ENCODE measurements around the gene FAM162A.
"Not testable (repeated sequence)": the region's sequence is repeated elsewhere in the genome, so short reads cannot be mapped to it uniquely, and the experiment has no call there.

The FAM162A gene

GRCh38 chr3:122383771-122384697, at the start of gene FAM162A:
TSS of gene FAM162A (plus strand) at chr3:122384182. CDS start at chr3:122384266, 84 bp downstream.
- DNase-seq (ENCODE audit: low read depth in 2 of 3, low spot score in 1 of 3): peak; percentile 88 to 94 (median 88)

GRCh38 chr3:122342803-122343202, 41.2 kb upstream of the FAM162A start:
- no peak for DNase-seq (ENCODE audit: low read depth in 2 of 3, low spot score in 1 of 3)

GRCh38 chr3:122343654-122344053, 40.3 kb upstream of the FAM162A start:
- no peak for DNase-seq (ENCODE audit: low read depth in 2 of 3, low spot score in 1 of 3)

GRCh38 chr3:122349171-122349570, 34.8 kb upstream of the FAM162A start:
- no peak for DNase-seq (ENCODE audit: low read depth in 2 of 3, low spot score in 1 of 3)

- no peak for DNase-seq (ENCODE audit: low read depth in 2 of 3, low spot score in 1 of 3)
Observed at GRCh38 chr3:122350814-122351418, 33.1 kb upstream of the FAM162A start.

- no peak for DNase-seq (ENCODE audit: low read depth in 2 of 3, low spot score in 1 of 3)
Observed at GRCh38 chr3:122351612-122352011, 32.4 kb upstream of the FAM162A start.

GRCh38 chr3:122353215-122353614, 30.8 kb upstream of the FAM162A start:
- no peak for DNase-seq (ENCODE audit: low read depth in 2 of 3, low spot score in 1 of 3)

- no peak for DNase-seq (ENCODE audit: low read depth in 2 of 3, low spot score in 1 of 3)
Observed at GRCh38 chr3:122353893-122354401, 30.0 kb upstream of the FAM162A start.

- no peak for DNase-seq (ENCODE audit: low read depth in 2 of 3, low spot score in 1 of 3)
Observed at GRCh38 chr3:122355612-122356011, 28.4 kb upstream of the FAM162A start.

GRCh38 chr3:122356402-122356801, 27.6 kb upstream of the FAM162A start:
- DNase-seq (ENCODE audit: low read depth in 2 of 3, low spot score in 1 of 3): peak in 1 of 3 donors; percentile 5

GRCh38 chr3:122357828-122358702, 25.9 kb upstream of the FAM162A start:
- DNase-seq (ENCODE audit: low read depth in 2 of 3, low spot score in 1 of 3): no peak

GRCh38 chr3:122358703-122359032, 25.3 kb upstream of the FAM162A start:
- no peak for DNase-seq (ENCODE audit: low read depth in 2 of 3, low spot score in 1 of 3)

GRCh38 chr3:122362026-122362425, 22.0 kb upstream of the FAM162A start:
- no peak for DNase-seq (ENCODE audit: low read depth in 2 of 3, low spot score in 1 of 3)

GRCh38 chr3:122364490-122364889, 19.5 kb upstream of the FAM162A start:
- DNase-seq (ENCODE audit: low read depth in 2 of 3, low spot score in 1 of 3): no peak

GRCh38 chr3:122365073-122365472, 18.9 kb upstream of the FAM162A start:
- DNase-seq (ENCODE audit: low read depth in 2 of 3, low spot score in 1 of 3): no peak

GRCh38 chr3:122365582-122366378, 18.2 kb upstream of the FAM162A start:
- DNase-seq (ENCODE audit: low read depth in 2 of 3, low spot score in 1 of 3): not testable (repeated sequence)

GRCh38 chr3:122366379-122366749, 17.6 kb upstream of the FAM162A start:
- DNase-seq (ENCODE audit: low read depth in 2 of 3, low spot score in 1 of 3): no peak

- DNase-seq (ENCODE audit: low read depth in 2 of 3, low spot score in 1 of 3): no peak
Observed at GRCh38 chr3:122374034-122374433, 9.9 kb upstream of the FAM162A start.

GRCh38 chr3:122377975-122378374, 6.0 kb upstream of the FAM162A start:
- DNase-seq (ENCODE audit: low read depth in 2 of 3, low spot score in 1 of 3): no peak

GRCh38 chr3:122382888-122383666, 905 bp upstream of the FAM162A start, which contains the start of gene MIX23:
TSS of gene MIX23 (minus strand) at chr3:122383231. CDS start at chr3:122383224, 7 bp downstream.
- DNase-seq (ENCODE audit: low read depth in 2 of 3, low spot score in 1 of 3): peak; percentile 84 to 85 (median 84)
